Measurements from ENCODE around the gene ZNF385B. TPM values are rescaled to one million over a fixed set of nuclear protein-coding genes. Genes with fewer than 3 reads are reported as not detected.

ZNF385B gene
- total RNA-seq, 4 donors from 2014 or later = 9.7 to 24.9 (median 11.4) TPM

- DNase-seq (no peak), ATAC-seq (no peak)
- H3K4me1 ChIP-seq = peaks cover 16 to 19% of the 10 kb centered on the region in 2 donors
- intact Hi-C loops (cut with DNase I; ENCODE audit: low total_unique reads) (no loop called here), in situ Hi-C loops (cut with MboI; ENCODE audit: low sequenced_read_pairs in 4 of 4) (no loop called here)
- H3K4me3 ChIP-seq = no peak overlapping the region
- TF ChIP-seq POLR2A (IDR thresholded peaks at IDR 0.05) = no peak
- no peak for TF ChIP-seq CTCF (IDR thresholded peaks at IDR 0.05 in 4 of 5, conservative IDR thresholded peaks at IDR 0.05 in 1 of 5)
- H3K27me3 ChIP-seq = no peaks in the 10 kb centered on the region
- no peaks in the 10 kb centered on the region for H3K9me3 ChIP-seq
- no peaks in the 10 kb centered on the region for H3K36me3 ChIP-seq
- H3K27ac ChIP-seq = peak overlapping the region; percentile 16 to 75 (median 72)
These were observed 281.6 kb downstream of the ZNF385B start for GRCh38 chr2:179579800-179580199.

GRCh38 chr2:179578171-179578916 lies 283.1 kb downstream of the ZNF385B start:
- Histone ChIP-seq H3K36me3 (no peaks in the 10 kb centered on the region), H3K27ac (no peak overlapping the region), H3K4me1 (peaks cover 4 to 12% of the 10 kb centered on the region in 2 donors), H3K9me3 (no peaks in the 10 kb centered on the region), H3K27me3 (no peaks in the 10 kb centered on the region), H3K4me3 (no peak overlapping the region)
- DNase-seq (no peak), ATAC-seq (no peak)
- in situ Hi-C loops (cut with MboI; ENCODE audit: low sequenced_read_pairs in 4 of 4) (no loop called here), intact Hi-C loops (cut with DNase I; ENCODE audit: low total_unique reads) (no loop called here)
- no peak for TF ChIP-seq POLR2A (IDR thresholded peaks at IDR 0.05)

GRCh38 chr2:179574061-179574519 lies 287.3 kb downstream of the ZNF385B start:
- intact Hi-C loops (cut with DNase I; ENCODE audit: low total_unique reads) (no loop called here), in situ Hi-C loops (cut with MboI; ENCODE audit: low sequenced_read_pairs in 4 of 4) (no loop called here)
- Histone ChIP-seq H3K9me3 (no peaks in the 10 kb centered on the region), H3K4me3 (no peak overlapping the region), H3K36me3 (no peaks in the 10 kb centered on the region), H3K27ac (peak overlapping the region in 3 of 4 donors; percentile 11 to 30 (median 22)), H3K27me3 (no peaks in the 10 kb centered on the region), H3K4me1 (peaks cover 13 to 23% of the 10 kb centered on the region in 2 donors)
- DNase-seq (no peak), ATAC-seq (no peak)
- no peak for TF ChIP-seq POLR2A (IDR thresholded peaks at IDR 0.05)

- TF ChIP-seq POLR2A (IDR thresholded peaks at IDR 0.05) (no peak), CTCF (IDR thresholded peaks at IDR 0.05 in 4 of 5, conservative IDR thresholded peaks at IDR 0.05 in 1 of 5) (no peak)
- Histone ChIP-seq H3K4me3 (no peak overlapping the region), H3K36me3 (no peaks in the 10 kb centered on the region), H3K27ac (peak overlapping the region; percentile 61 to 85 (median 78)), H3K9me3 (no peaks in the 10 kb centered on the region), H3K4me1 (peaks cover 22 to 36% of the 10 kb centered on the region in 2 donors), H3K27me3 (no peaks in the 10 kb centered on the region)
- ATAC-seq (no peak), DNase-seq (no peak)
- in situ Hi-C loops (cut with MboI; ENCODE audit: low sequenced_read_pairs in 4 of 4) = no loop called here
- intact Hi-C loops (cut with DNase I; ENCODE audit: low total_unique reads) = no loop called here
These were observed 288.9 kb downstream of the ZNF385B start for GRCh38 chr2:179572544-179572943.

GRCh38 chr2:179571721-179572120 lies 289.7 kb downstream of the ZNF385B start:
- TF ChIP-seq CTCF (IDR thresholded peaks at IDR 0.05 in 4 of 5, conservative IDR thresholded peaks at IDR 0.05 in 1 of 5) (no peak), POLR2A (IDR thresholded peaks at IDR 0.05) (no peak)
- ATAC-seq (no peak), DNase-seq (peak in 1 of 2 donors; percentile 26)
- peak overlapping the region; percentile 61 to 85 (median 78) for H3K27ac ChIP-seq
- in situ Hi-C loops (cut with MboI; ENCODE audit: low sequenced_read_pairs in 4 of 4) = no loop called here
- no peaks in the 10 kb centered on the region for H3K36me3 ChIP-seq
- no peaks in the 10 kb centered on the region for H3K27me3 ChIP-seq
- peaks cover 22 to 40% of the 10 kb centered on the region in 2 donors for H3K4me1 ChIP-seq
- H3K4me3 ChIP-seq = no peak overlapping the region
- no peaks in the 10 kb centered on the region for H3K9me3 ChIP-seq
- intact Hi-C loops (cut with DNase I; ENCODE audit: low total_unique reads) = no loop called here
